HepG2 (cell line): ENCODE measurements around the gene TIPIN. TPM values are rescaled to one million over a fixed set of nuclear protein-coding genes. Genes with fewer than 3 reads are reported as not detected.

Experiments
- ATAC-seq: fragments of 200-7000 bp; cut with Tn5 transposase; 3 replicates; pipeline ENCODE4 v1.9.1; 2020; ENCODE audit warnings: mild to moderate bottlenecking, moderate library complexity
- BruUV-seq: library from RNA; stranded (reverse); fragments of 400-500 nt; replicated peaks from 2 replicates; lab custom pipeline; 2021; lab: Mats Ljungman, UMichigan
- CTCF ChIA-PET: fragments of 300-600 bp; formaldehyde crosslinking; extraction: SDS; loops from one replicate; lab custom pipeline; 2021; ENCODE audit warnings: low total read pairs, inconsistent platforms, low intra/inter-chr PET ratio; lab: Yijun Ruan, JAX
- POLR2A ChIA-PET: fragments of 350-600 bp; sonication (Branson Sonifier 250); formaldehyde crosslinking; loops from one replicate; lab custom pipeline; 2020; ENCODE audit warnings: antibody characterized with exemption, inconsistent platforms; lab: Yijun Ruan, JAX
- DNase-seq: peaks from one replicate; pipeline ENCODE4 v3.0.0-alpha.2; 2015; ENCODE audit warnings: low spot score
- FAIRE-seq: peaks from 3 replicates; lab custom pipeline; 2011; peaks lifted over from hg19 to GRCh38; lab: Jason Lieb, UNC
- H2AFZ ChIP-seq: one replicate; pipeline ENCODE4 v1.6.1; 2011; ENCODE audit warnings: low read length, inconsistent platforms
- H3K27ac ChIP-seq: fragments of 300-600 bp; 3 replicates; pipeline ENCODE4 v1.8.0; 2011; ENCODE audit warnings: mixed run types, mild to moderate bottlenecking, mixed read lengths, low read length, inconsistent platforms; ENCODE audit not compliant: insufficient read depth; ENCODE audit errors: extremely low read length
- H3K27me3 ChIP-seq, 2 experiments: fragments of 200-600 bp in 1 of 2; 2 replicates in 1 of 2; 3 replicates in 1 of 2; pipeline versions ENCODE4 v1.6.0 to v1.8.0; 2011; ENCODE audit warnings: low read length in 2 of 2, mild to moderate bottlenecking in 2 of 2, moderate library complexity in 2 of 2, inconsistent platforms in 1 of 2; ENCODE audit not compliant: insufficient read depth in 2 of 2, control insufficient read depth in 1 of 2
- H3K36me3 ChIP-seq, 2 experiments: fragments of 200-600 bp in 1 of 2; replicated peaks in 1 of 2; 2 replicates in 1 of 2; 3 replicates in 1 of 2; pipeline versions ENCODE4 v1.5.1 to v1.8.0; 2011; ENCODE audit warnings: low read length in 2 of 2, inconsistent platforms in 1 of 2; ENCODE audit not compliant: insufficient read depth in 2 of 2, control insufficient read depth in 1 of 2
- H3K4me1 ChIP-seq: 2 replicates; pipeline ENCODE4 v1.5.1; 2012; ENCODE audit warnings: low read length, inconsistent platforms; ENCODE audit not compliant: insufficient read depth
- H3K4me2 ChIP-seq: 2 replicates; pipeline ENCODE4 v1.6.0; 2011; ENCODE audit warnings: low read depth, low read length, inconsistent platforms
- H3K4me3 ChIP-seq, 3 experiments: fragments of 200-600 bp in 1 of 3; sonication (generic), shearing (Covaris generic) in 1 of 3; replicated peaks in 1 of 3; 2 replicates each; pipeline ENCODE4 v1.5.1; 2011 to 2016; ENCODE audit warnings: low read length in 3 of 3, inconsistent platforms in 2 of 3, low read depth in 2 of 3, mild to moderate bottlenecking in 2 of 3, control low read depth in 1 of 3, mixed read lengths in 1 of 3; ENCODE audit not compliant: insufficient read depth in 1 of 3
- H3K79me2 ChIP-seq: one replicate; pipeline ENCODE4 v1.6.1; 2011; ENCODE audit warnings: low read length, inconsistent platforms; ENCODE audit not compliant: insufficient read depth
- H3K9ac ChIP-seq: 2 replicates; pipeline ENCODE4 v1.6.0; 2011; ENCODE audit warnings: mild to moderate bottlenecking, low read depth, low read length, inconsistent platforms; ENCODE audit not compliant: insufficient read depth
- H3K9me3 ChIP-seq: 2 replicates; pipeline ENCODE4 v1.5.1; 2012; ENCODE audit warnings: mild to moderate bottlenecking, low read length
- H4K20me1 ChIP-seq: 2 replicates; pipeline ENCODE4 v1.6.0; 2011; ENCODE audit warnings: inconsistent platforms, mild to moderate bottlenecking, low read length, moderate library complexity; ENCODE audit not compliant: insufficient read depth
- KDM1A ChIP-seq: IDR thresholded peaks from 2 replicates; pipeline ENCODE4 v1.6.1; 2016; ENCODE audit warnings: missing compliant biosample characterization
- KLF16 ChIP-seq, 2 experiments: sonication (generic) in 1 of 2; formaldehyde crosslinking in 1 of 2; IDR thresholded peaks; 2 replicates each; pipeline versions ENCODE4 v1.6.1 to v1.8.0; 2016 to 2023; ENCODE audit warnings: missing genetic modification reagents in 2 of 2, missing compliant biosample characterization in 1 of 2
- MTF2 ChIP-seq: sonication (generic); formaldehyde crosslinking; IDR thresholded peaks from 2 replicates; pipeline ENCODE4 v1.5.0; 2020; ENCODE audit warnings: missing genetic modification reagents, borderline replicate concordance
- PRDM4 ChIP-seq: sonication (generic); formaldehyde crosslinking; IDR thresholded peaks from 2 replicates; pipeline ENCODE4 v1.9.0; 2021; ENCODE audit warnings: missing genetic modification reagents, borderline replicate concordance
- SNAI1 ChIP-seq: sonication (generic); formaldehyde crosslinking; IDR thresholded peaks from 2 replicates; pipeline ENCODE4 v1.5.0; 2020; ENCODE audit warnings: mild to moderate bottlenecking, missing genetic modification reagents, borderline replicate concordance
- ZBTB33 ChIP-seq: sonication (generic); formaldehyde crosslinking; IDR thresholded peaks from 2 replicates; pipeline ENCODE4 v1.4.0; 2020; ENCODE audit warnings: missing genetic modification reagents
- ZBTB38 ChIP-seq: sonication (generic); formaldehyde crosslinking; IDR thresholded peaks from 2 replicates; pipeline ENCODE4 v1.5.1; 2020; ENCODE audit warnings: mild to moderate bottlenecking, missing genetic modification reagents
- ZBTB40 ChIP-seq, 2 experiments: fragments of 450-650 bp in 1 of 2; sonication (generic) in 1 of 2; formaldehyde crosslinking in 1 of 2; IDR thresholded peaks; 2 replicates each; pipeline versions ENCODE4 v1.6.1 to v1.8.0; 2016 to 2022; ENCODE audit warnings: antibody characterized with exemption in 1 of 2, mild to moderate bottlenecking in 1 of 2, missing genetic modification reagents in 1 of 2
- ZNF354B ChIP-seq: sonication (generic); formaldehyde crosslinking; IDR thresholded peaks from 2 replicates; pipeline ENCODE4 v1.8.0; 2022; ENCODE audit warnings: mild to moderate bottlenecking, missing genetic modification reagents
- ZNF446 ChIP-seq: sonication (generic); formaldehyde crosslinking; IDR thresholded peaks from 2 replicates; pipeline ENCODE4 v1.5.0; 2020; ENCODE audit warnings: mild to moderate bottlenecking, missing genetic modification reagents
- ZNF672 ChIP-seq: sonication (generic); formaldehyde crosslinking; IDR thresholded peaks from 2 replicates; pipeline ENCODE4 v1.8.1; 2022; ENCODE audit warnings: missing genetic modification reagents
- WGBS: methylation state at CpG from one replicate; pipeline ENCODE4 v1.1.6; 2017; ENCODE audit warnings: low lambda C conversion rate; 5-methylcytosine and 5-hydroxymethylcytosine counted together
- in situ Hi-C: cut with HindIII; loops from 2 replicates; pipeline ENCODE4 v1.10.0; 2017; ENCODE audit warnings: low pct_unique_long_range_greater_than_20kb; ENCODE audit not compliant: extremely low pct_ligation_motif_present
- intact Hi-C: fragments of 100-400 bp; cut with micrococcal nuclease; formaldehyde crosslinking; loops from one replicate; pipeline ENCODE4 v1.10.0; 2022; ENCODE audit not compliant: unreplicated experiment
- polyA plus RNA-seq, 8 experiments: library from polyadenylated mRNA; depleted of rRNA in 3 of 8; stranded (reverse) in 7 of 8; unstranded in 1 of 8; fragments of >200 nt; fragmentation: Illumina TruSeq in 4 of 8; extraction: Trizol in 4 of 8; gene quantifications; 2 replicates each; pipeline versions ENCODE4 v1.2.1 to v1.2.3, GENCODE V29; 2011 to 2016; ENCODE audit warnings: low read depth in 4 of 8, missing spikeins in 1 of 8, mixed read lengths in 1 of 8; ENCODE audit not compliant: insufficient read depth in 1 of 8
- total RNA-seq, 5 experiments: library from RNA; depleted of rRNA; stranded (reverse); fragments of >200 nt; fragmentation: Illumina TruSeq; extraction: Trizol; gene quantifications; 2 replicates each; pipeline ENCODE4 v1.2.3, GENCODE V29; 2016; ENCODE audit warnings: low read depth in 1 of 5

The TIPIN gene
- total and polyA plus RNA-seq, 2 of the 13 experiments (the other 11 are each of a cell fraction or from before 2014, with no cell fraction given): 2.7 to 28.6 TPM

DNA sequence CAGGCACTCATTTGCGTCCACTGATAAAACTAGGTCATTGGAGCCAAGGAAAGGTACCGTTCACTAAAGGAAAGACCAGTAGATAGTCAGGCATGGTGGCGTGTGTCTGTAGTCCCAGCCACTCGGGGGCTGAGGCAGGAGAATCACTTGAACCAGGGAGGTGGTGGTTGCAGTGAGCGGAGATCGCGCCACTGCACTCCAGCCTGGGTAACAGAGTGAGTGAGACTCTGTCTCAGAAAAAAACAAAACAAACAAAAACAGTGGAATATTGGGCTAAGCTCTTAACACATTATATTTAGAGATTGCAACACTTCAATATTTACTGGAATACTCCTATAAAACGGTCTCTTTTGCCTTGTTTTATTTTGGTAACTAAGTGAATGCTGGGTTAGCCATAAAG is 47.6 kb upstream of the TIPIN start:
- no peaks in the 10 kb centered on the region for H3K27me3 ChIP-seq
- no peak overlapping the region for H2AFZ ChIP-seq
- H3K36me3 ChIP-seq: peaks cover 3 to 9% of the 10 kb centered on the region in 2 experiments; a peak in 3 of 5 replicates
- ATAC-seq (no peak), DNase-seq (no peak), FAIRE-seq (no peak)
- POLR2A ChIA-PET: interaction anchor here (2.1 kb wide), 1 partner anchor 17 kb away, joined by 5 read pairs; the partner anchor contains the start of gene MAP2K1
- H3K27ac ChIP-seq: no peak overlapping the region
- no peaks in the 10 kb centered on the region for H3K9me3 ChIP-seq
- H3K4me3 ChIP-seq: no peak overlapping the region
- H3K4me2 ChIP-seq: no peak overlapping the region
- in situ Hi-C loops (no loop called here), intact Hi-C loops (no loop called here)
- no TSS peak for BruUV-seq
- peaks cover 94% of the 10 kb centered on the region for H3K79me2 ChIP-seq
- H4K20me1 ChIP-seq: peaks cover 34% of the 10 kb centered on the region
- no peak overlapping the region for H3K9ac ChIP-seq
- H3K4me1 ChIP-seq: peaks cover 53% of the 10 kb centered on the region
- CTCF ChIA-PET: no interaction called here
- WGBS: 90% methylated on average over 8 of the region's 8 CpGs
- no peak for TF ChIP-seq SNAI1 (CRISPR knock-in tag)
- no peak for TF ChIP-seq ZNF354B (CRISPR knock-in tag)
- no peak for TF ChIP-seq KLF16 (CRISPR knock-in tag; IDR thresholded peaks at IDR 0.05)
- peak; percentile 89 for TF ChIP-seq ZBTB33
- no peak for TF ChIP-seq KDM1A (CRISPR knock-in tag)
- TF ChIP-seq ZNF446: no peak
- TF ChIP-seq ZBTB38 (CRISPR knock-in tag): 0 out of 2 replicates have a peak, but pooled peaks have one; percentile 44
- TF ChIP-seq ZBTB40 (IDR thresholded peaks at IDR 0.05): no peak
- no peak for TF ChIP-seq ZBTB40 (CRISPR knock-in tag; IDR thresholded peaks at IDR 0.05)
- no peak for TF ChIP-seq ZNF672
- TF ChIP-seq MTF2 (CRISPR knock-in tag): no peak
- TF ChIP-seq PRDM4 (CRISPR knock-in tag): no peak
